Endothelial cell of umbilical vein (primary cell): Measurements from ENCODE around the gene FAM193B. TPM values are rescaled to one million over a fixed set of nuclear protein-coding genes. Genes with fewer than 3 reads are reported as not detected.
"Not testable (repeated sequence)": the region's sequence is repeated elsewhere in the genome, so short reads cannot be mapped to it uniquely, and the experiment has no call there.

ENCODE experiments used
- BruUV-seq: library from RNA; stranded (reverse); fragments of 400-500 nt; replicated peaks from 2 replicates; lab custom pipeline; 2021; lab: Mats Ljungman, UMichigan
- CTCF ChIA-PET: fragments of 300-600, 350-600 bp; sonication (Branson Sonifier 250); formaldehyde crosslinking; loops from one replicate; lab custom pipeline; 2021; ENCODE audit warnings: antibody characterized with exemption, inconsistent platforms; lab: Charles Lee
- POLR2A ChIA-PET: fragments of 300-600, 350-600 bp; sonication (Branson Sonifier 250); formaldehyde crosslinking; loops from one replicate; lab custom pipeline; 2021; ENCODE audit warnings: antibody characterized with exemption, inconsistent platforms; lab: Charles Lee
- DNase-seq: peaks from one replicate; pipeline ENCODE4 v3.0.0-alpha.2; 2011; ENCODE audit warnings: low read depth, low spot score
- FAIRE-seq: peaks from 2 replicates; lab custom pipeline; 2011; peaks lifted over from hg19 to GRCh38; lab: Jason Lieb, UNC
- H2AFZ ChIP-seq: 2 replicates; pipeline ENCODE4 v1.6.0; 2012; ENCODE audit warnings: low read depth, low read length, control low read depth, inconsistent platforms
- H3K27ac ChIP-seq: 2 replicates; pipeline ENCODE4 v1.5.1; 2011; ENCODE audit warnings: low read depth, mild to moderate bottlenecking, control low read depth, low read length, moderate library complexity; ENCODE audit not compliant: insufficient read depth
- H3K27me3 ChIP-seq, 2 experiments: 2 replicates each; pipeline versions ENCODE4 v1.6.0 to v1.6.1; 2011; ENCODE audit warnings: low read length in 2 of 2, mixed read lengths in 1 of 2; ENCODE audit not compliant: control insufficient read depth in 2 of 2, insufficient read depth in 2 of 2
- H3K36me3 ChIP-seq, 2 experiments: 2 replicates in 1 of 2; 3 replicates in 1 of 2; pipeline ENCODE4 v1.5.1; 2011; ENCODE audit warnings: low read length in 2 of 2, mild to moderate bottlenecking in 1 of 2, moderate library complexity in 1 of 2; ENCODE audit not compliant: control insufficient read depth in 2 of 2, insufficient read depth in 2 of 2; ENCODE audit errors: extremely low read depth in 1 of 2
- H3K4me1 ChIP-seq: 3 replicates; pipeline ENCODE4 v1.5.1; 2011; ENCODE audit warnings: mild to moderate bottlenecking, low read length; ENCODE audit not compliant: control insufficient read depth, insufficient read depth; ENCODE audit errors: extremely low read depth
- H3K4me2 ChIP-seq: 2 replicates; pipeline ENCODE4 v1.6.1; 2011; ENCODE audit warnings: low read length, control low read depth, mixed read lengths; ENCODE audit not compliant: insufficient read depth
- H3K4me3 ChIP-seq, 3 experiments: fragments of 200-600 bp in 1 of 3; sonication (generic), shearing (Covaris generic) in 1 of 3; replicated peaks in 1 of 3; 2 replicates each; pipeline ENCODE4 v1.5.1; 2011 to 2016; ENCODE audit warnings: control low read depth in 3 of 3, low read length in 3 of 3, mild to moderate bottlenecking in 2 of 3, inconsistent platforms in 1 of 3, low read depth in 1 of 3, moderate library complexity in 1 of 3; ENCODE audit not compliant: insufficient read depth in 1 of 3
- H3K79me2 ChIP-seq: 2 replicates; pipeline ENCODE4 v1.6.0; 2012; ENCODE audit warnings: low read length, inconsistent platforms; ENCODE audit not compliant: control insufficient read depth, insufficient read depth
- H3K9ac ChIP-seq: replicated peaks from 2 replicates; pipeline ENCODE3; 2011; ENCODE audit warnings: low read length, control low read depth; ENCODE audit not compliant: insufficient read depth; ENCODE audit errors: extremely low read depth
- H3K9me1 ChIP-seq: replicated peaks from 3 replicates; pipeline ENCODE4 v1.6.0; 2011; ENCODE audit warnings: mild to moderate bottlenecking, low read length; ENCODE audit not compliant: control insufficient read depth, insufficient read depth; ENCODE audit errors: extremely low read depth
- H3K9me3 ChIP-seq: replicated peaks from 2 replicates; pipeline ENCODE4 v1.5.1; 2012; ENCODE audit warnings: low read length, inconsistent platforms; ENCODE audit not compliant: control insufficient read depth, insufficient read depth
- H4K20me1 ChIP-seq: replicated peaks from 2 replicates; pipeline ENCODE3; 2011; ENCODE audit warnings: mild to moderate bottlenecking, low read length; ENCODE audit not compliant: control insufficient read depth, insufficient read depth; ENCODE audit errors: extremely low read depth
- EZH2 ChIP-seq: IDR thresholded peaks from 2 replicates; pipeline ENCODE4 v1.6.1; 2012; ENCODE audit warnings: borderline replicate concordance, low read depth, mild to moderate bottlenecking, moderate library complexity, low read length, inconsistent platforms; ENCODE audit not compliant: severe bottlenecking
- FOS ChIP-seq: IDR thresholded peaks from 2 replicates; pipeline ENCODE4 v1.6.1; 2011; ENCODE audit warnings: mild to moderate bottlenecking, low read length, moderate library complexity, borderline replicate concordance; ENCODE audit not compliant: insufficient read depth
- GATA2 ChIP-seq: IDR thresholded peaks from 2 replicates; pipeline ENCODE4 v1.7.0; 2011; ENCODE audit warnings: low read depth, mild to moderate bottlenecking, moderate library complexity, mixed read lengths, low read length; ENCODE audit not compliant: insufficient read length, insufficient read depth
- JUN ChIP-seq: IDR thresholded peaks from 2 replicates; pipeline ENCODE4 v1.6.1; 2011; ENCODE audit warnings: borderline replicate concordance, low read depth; ENCODE audit not compliant: insufficient read length, insufficient read depth
- MYC ChIP-seq: IDR thresholded peaks from one replicate; pipeline ENCODE4 v1.6.1; 2011; ENCODE audit warnings: mild to moderate bottlenecking, low read depth, low read length
- POLR2A ChIP-seq: IDR thresholded peaks from 2 replicates; pipeline ENCODE4 v1.6.1; 2012; ENCODE audit warnings: low read depth, mild to moderate bottlenecking, control low read depth, low read length
- POLR2AphosphoS5 ChIP-seq: IDR thresholded peaks from 2 replicates; pipeline ENCODE4 v1.6.1; 2012; ENCODE audit warnings: low read depth, mild to moderate bottlenecking, control low read depth, low read length, moderate library complexity; ENCODE audit not compliant: insufficient read depth
- dilution Hi-C: fragments of 300-500 bp; cut with MboI; formaldehyde crosslinking; loops from one replicate; pipeline ENCODE4 v1.15.0; 2019; ENCODE audit warnings: low sequenced_read_pairs; ENCODE audit not compliant: extremely low pct_ligation_motif_present
- intact Hi-C: fragments of 100-400 bp; cut with micrococcal nuclease; formaldehyde crosslinking; loops from one replicate; pipeline ENCODE4 v1.10.0; 2022
- polyA plus RNA-seq, 4 experiments: library from polyadenylated mRNA; depleted of rRNA in 3 of 4; stranded (reverse) in 3 of 4; unstranded in 1 of 4; fragments of >200 nt; gene quantifications; 2 replicates each; pipeline versions ENCODE4 v1.2.1 to v1.2.3, GENCODE V29; 2011 to 2012; ENCODE audit warnings: missing spikeins in 1 of 4
- total RNA-seq: library from RNA; stranded (reverse); gene quantifications from 2 replicates; pipeline ENCODE4 v1.2.3, GENCODE V29; 2021
- TF ChIP-seq, protein P1 (sequence below): IDR thresholded peaks from 2 replicates; pipeline ENCODE4 v1.6.1; 2011; ENCODE audit not compliant: insufficient read depth, insufficient read length
- TF ChIP-seq, protein P2 (sequence below), 2 donors: IDR thresholded peaks; 1 replicate in 1 of 2; 2 replicates in 1 of 2; pipeline ENCODE4 v1.5.1; 2011; ENCODE audit warnings: low read length in 2 of 2, mild to moderate bottlenecking in 2 of 2, moderate library complexity in 2 of 2, control low read depth in 1 of 2, inconsistent platforms in 1 of 2, low read depth in 1 of 2; ENCODE audit not compliant: insufficient read depth in 1 of 2; ENCODE audit errors: extremely low read depth in 1 of 2

The FAM193B gene
- total and polyA plus RNA-seq, 2 donors (not counting 3 experiments of a cell fraction or from before 2014, with no cell fraction given) = 57.9 to 75.7 TPM

DNA sequence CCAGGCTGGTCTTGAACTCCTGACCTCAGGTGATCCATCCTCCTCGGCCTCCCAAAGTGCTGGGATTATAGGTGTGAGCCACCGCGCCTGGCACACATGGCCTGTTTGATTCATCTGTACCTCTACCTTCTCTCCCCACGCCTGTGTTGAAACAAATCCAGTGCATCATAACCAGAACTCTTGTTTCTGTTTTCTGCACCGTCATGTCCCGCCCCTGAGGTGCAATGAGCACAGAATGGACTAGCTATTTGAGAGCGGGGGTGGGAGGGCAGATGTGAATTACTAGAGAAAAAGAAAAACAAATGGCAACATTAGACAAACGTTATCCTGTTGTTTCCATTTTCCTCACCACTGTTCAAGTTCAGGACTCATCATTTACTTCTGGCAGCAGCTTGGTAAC, 10.7 kb upstream of the FAM193B start:
- H3K4me1 ChIP-seq = no peaks in the 10 kb centered on the region
- no peak for DNase-seq
- no peak overlapping the region for H2AFZ ChIP-seq
- no peak overlapping the region for H3K27ac ChIP-seq
- no peaks in the 10 kb centered on the region for H3K27me3 ChIP-seq
- intact Hi-C loops (no loop called here), dilution Hi-C loops (no loop called here)
- no TSS peak for BruUV-seq
- no peaks in the 10 kb centered on the region for H3K9me1 ChIP-seq
- no peaks in the 10 kb centered on the region for H3K9me3 ChIP-seq
- no peak overlapping the region for H3K9ac ChIP-seq
- H3K79me2 ChIP-seq = no peaks in the 10 kb centered on the region
- H3K36me3 ChIP-seq = no peaks in the 10 kb centered on the region
- TF ChIP-seq JUN (no peak), MYC (no peak), POLR2AphosphoS5 (no peak), FOS (no peak), EZH2 (no peak), GATA2 (no peak), POLR2A (no peak)
- TF ChIP-seq, protein P1, sequence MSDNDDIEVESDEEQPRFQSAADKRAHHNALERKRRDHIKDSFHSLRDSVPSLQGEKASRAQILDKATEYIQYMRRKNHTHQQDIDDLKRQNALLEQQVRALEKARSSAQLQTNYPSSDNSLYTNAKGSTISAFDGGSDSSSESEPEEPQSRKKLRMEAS = no peak
- TF ChIP-seq, protein P2, sequence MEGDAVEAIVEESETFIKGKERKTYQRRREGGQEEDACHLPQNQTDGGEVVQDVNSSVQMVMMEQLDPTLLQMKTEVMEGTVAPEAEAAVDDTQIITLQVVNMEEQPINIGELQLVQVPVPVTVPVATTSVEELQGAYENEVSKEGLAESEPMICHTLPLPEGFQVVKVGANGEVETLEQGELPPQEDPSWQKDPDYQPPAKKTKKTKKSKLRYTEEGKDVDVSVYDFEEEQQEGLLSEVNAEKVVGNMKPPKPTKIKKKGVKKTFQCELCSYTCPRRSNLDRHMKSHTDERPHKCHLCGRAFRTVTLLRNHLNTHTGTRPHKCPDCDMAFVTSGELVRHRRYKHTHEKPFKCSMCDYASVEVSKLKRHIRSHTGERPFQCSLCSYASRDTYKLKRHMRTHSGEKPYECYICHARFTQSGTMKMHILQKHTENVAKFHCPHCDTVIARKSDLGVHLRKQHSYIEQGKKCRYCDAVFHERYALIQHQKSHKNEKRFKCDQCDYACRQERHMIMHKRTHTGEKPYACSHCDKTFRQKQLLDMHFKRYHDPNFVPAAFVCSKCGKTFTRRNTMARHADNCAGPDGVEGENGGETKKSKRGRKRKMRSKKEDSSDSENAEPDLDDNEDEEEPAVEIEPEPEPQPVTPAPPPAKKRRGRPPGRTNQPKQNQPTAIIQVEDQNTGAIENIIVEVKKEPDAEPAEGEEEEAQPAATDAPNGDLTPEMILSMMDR (IDR thresholded peaks at IDR 0.05; ENCODE audit: extremely low read depth in 1 of 2, insufficient read depth in 1 of 2, low read depth in 1 of 2, low read length in 2 of 2) = no peak
- CTCF ChIA-PET = interaction anchor here (0.7 kb wide), 1 partner anchor 17 kb away, joined by 4 read pairs; no protein-coding TSS in a partner anchor
- FAIRE-seq = no peak
- no peaks in the 10 kb centered on the region for H4K20me1 ChIP-seq
- POLR2A ChIA-PET = no interaction called here
- H3K4me2 ChIP-seq = no peak overlapping the region
- H3K4me3 ChIP-seq = no peak overlapping the region

- H3K36me3 ChIP-seq, POLR2A ChIA-PET, H2AFZ ChIP-seq, FAIRE-seq, DNase-seq, H3K27ac ChIP-seq, H3K4me2 ChIP-seq, H3K9me3 ChIP-seq, BruUV-seq, H3K4me3 ChIP-seq, H3K9me1 ChIP-seq, CTCF ChIA-PET, H3K27me3 ChIP-seq, H3K4me1 ChIP-seq, H4K20me1 ChIP-seq, H3K9ac ChIP-seq, H3K79me2 ChIP-seq, dilution Hi-C loops, intact Hi-C loops: not testable (repeated sequence)
Observed at GRCh38 chr5:177559446-177559941, 5.1 kb upstream of the FAM193B start.
